NCI-H2107 treated with DMSO at 0.1 percent for 48 hours (cell line): ENCODE results near the gene MSI1.
A peak's percentile ranks its signal among the peaks of the same experiment; 100 is the strongest.

Experiments
- DNase-seq: peaks from one replicate; lab custom pipeline; 2025; ENCODE audit not compliant: unreplicated experiment; lab: John Stamatoyannopoulos, UW

The MSI1 gene

DNA sequence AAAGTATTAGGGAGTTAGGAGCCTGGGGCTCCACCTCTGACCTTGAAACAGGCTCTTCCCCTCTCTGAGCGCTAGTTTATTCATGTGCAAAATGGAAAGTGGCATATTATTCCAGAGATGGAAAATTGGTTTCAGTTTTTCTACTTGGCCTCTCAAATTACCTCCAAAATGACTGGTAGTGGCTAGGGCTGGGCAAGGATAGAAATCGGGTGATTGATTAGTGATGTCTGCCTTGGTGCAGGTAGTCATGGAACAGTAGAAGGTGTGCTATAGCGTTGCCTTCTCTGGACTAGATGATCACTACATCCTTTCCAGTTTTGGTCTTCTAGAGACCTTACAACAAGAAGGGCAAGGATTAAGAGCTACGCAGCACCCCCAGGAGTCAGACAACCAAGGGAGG lies 8.6 kb upstream of the MSI1 start:
- no peak for DNase-seq

DNA sequence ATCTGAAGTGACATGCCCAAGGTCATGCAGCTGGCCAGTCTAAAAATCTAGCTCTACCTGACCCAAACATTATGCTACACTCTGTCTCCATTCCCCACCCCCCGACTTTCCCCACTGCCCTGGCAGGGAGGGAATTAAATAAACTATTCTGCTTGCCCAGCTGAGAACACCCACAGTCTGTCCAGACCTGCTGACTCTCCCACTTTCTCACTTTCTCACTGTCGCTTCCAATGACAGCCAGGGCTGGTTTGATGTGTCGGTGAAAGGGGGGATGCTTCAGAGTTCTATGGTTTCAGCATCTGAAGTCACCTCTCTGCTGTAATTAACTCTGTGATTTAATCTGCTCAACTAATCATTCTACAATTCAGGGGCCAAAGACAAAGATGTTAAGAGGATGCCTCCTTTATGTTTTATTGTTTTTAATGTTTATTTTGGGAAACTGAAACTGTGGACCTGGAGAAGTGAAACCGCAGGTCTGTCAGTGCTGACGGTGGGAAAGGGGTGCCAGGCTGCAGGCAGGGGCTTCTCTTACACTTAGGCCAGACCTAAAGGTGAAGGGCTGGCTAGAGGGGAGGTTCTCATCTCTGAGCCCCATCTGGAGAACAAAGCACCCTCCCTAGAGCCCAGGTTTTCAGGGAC lies 8.1 kb upstream of the MSI1 start:
- no peak for DNase-seq

DNA sequence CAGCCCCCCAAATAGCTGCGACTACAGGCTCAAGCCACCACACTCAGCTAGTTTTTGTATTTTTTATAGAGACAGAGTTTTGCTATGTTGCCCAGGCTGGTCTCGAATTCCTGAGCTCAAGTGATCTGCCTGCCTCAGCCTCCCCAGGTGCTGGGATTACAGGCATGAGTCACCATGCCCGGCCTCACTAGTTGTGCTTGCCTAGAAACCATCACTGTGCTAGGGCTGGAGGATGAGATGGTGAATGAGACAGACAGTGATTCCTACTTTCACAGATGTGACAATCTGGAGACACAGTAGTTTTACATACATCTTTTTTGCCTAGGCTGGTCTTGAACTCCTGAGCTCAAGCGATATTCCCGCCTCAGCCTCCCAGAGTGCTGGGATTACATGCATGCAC lies 7.5 kb upstream of the MSI1 start:
- no peak for DNase-seq

DNA sequence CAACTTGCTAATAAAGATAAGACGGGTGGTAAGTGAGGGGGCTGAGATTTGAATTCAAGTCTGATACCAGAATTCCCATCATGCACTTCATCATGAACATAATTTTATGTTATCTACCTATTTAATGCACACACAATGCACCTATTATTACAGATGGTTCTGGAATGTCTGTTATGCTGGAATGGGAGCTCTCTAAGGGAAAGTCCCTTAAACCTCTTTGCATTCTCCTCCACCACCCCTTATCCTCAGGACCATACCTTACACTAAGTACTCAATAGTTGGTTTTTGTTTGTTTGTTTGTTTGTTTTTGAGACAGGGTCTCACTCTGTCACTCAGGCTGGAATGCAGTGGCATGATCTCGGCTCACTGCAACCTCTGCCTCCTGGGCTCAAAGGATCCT lies 7.0 kb upstream of the MSI1 start:
- DNase-seq: no peak

DNA sequence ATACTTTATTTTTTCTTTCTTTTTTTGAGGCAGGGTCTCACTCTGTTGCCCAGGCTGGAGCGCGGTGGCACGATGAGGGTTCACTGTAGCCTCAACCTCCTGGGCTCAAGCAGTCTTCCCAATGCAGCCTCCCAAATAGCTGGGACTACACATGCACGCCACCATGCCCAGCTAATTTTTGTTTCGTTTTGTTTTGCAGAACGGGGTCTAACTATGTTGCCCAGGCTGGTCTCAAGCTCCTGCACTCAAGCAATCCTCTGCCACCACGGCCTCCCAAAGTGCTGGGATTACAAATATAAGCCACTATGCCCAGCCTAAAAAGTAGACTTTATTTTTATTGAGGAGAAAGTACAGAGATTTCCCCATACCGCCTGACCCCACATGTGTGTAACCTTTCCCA lies 4.7 kb upstream of the MSI1 start:
- DNase-seq: no peak

DNA sequence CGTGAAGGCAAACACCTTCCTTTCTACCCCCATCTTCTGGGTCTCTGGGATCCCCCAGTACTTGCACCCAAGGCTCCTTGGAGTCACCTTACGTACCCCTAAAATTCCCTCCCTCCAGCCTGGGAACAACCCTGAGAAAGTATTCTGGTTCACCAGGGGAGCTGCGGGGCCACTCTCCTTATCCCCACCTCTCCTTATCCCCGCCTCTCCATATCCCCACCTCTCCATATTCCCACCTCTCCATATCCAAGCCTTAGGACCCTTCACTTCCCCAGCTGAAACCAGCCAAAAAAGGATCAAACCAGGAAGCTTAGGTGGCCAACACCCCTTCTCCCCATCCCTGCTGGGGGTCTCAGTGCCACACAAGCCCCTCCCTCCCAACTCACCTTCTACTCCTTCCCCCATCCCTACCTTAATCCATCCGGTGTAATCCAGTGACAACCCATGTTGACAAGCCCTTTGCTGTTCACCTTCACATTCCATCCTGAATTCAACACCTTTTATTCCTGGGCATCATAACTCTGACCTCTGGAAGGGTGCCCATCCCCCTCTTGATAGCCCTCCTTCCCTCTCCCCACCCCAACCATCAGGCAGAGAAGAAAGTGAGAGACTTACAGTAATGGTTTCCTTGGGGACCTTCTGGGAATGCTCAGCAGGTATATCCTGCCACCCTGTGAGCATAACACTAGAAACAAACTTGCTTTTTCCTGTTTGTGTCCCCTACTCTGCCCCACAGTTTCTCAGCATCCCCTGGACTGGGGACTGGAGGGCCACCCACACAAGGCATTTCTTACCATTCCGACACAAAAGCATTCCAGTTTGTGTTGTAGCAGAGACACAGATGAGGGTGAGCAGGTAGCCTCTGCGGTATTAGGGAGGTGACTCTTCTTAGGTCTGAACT lies 1.6 kb upstream of the MSI1 start:
- no peak for DNase-seq

DNA sequence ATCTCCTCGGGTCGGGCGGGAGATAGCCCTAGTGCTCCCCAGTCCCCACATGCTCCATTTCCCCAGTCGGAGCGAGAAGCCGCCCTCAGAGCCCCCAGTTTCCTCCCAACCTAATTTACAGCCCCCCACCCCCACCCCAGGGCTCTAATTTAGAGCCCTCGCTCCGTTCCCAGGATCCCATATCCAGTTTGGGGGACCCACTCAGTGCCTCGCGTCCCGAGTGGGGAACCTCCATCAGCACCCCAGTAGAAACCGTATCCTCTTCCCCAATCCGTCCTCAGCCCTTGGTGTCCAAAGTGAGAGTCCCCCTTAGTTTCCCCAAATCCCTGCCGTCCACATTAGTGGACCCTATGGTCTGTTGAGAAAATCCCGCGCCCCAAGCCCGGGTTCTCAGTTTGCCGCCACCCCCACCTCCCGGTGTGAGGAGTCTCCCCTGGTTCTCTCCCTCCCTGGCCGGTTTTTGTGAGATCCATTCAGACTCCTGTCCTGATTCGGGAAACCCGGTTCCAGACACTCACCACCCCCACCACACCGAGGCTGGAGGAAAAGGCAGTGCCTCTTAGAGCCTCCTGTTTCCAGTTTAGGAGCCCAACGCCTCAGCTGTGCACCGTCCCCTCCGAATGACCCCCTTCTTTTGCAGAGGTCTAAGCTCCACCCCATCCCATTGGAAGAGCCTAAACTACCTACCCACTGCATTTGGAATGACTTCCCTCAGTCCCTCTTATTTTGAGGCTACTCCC lies 809 bp upstream of the MSI1 start:
- no peak for DNase-seq

DNA sequence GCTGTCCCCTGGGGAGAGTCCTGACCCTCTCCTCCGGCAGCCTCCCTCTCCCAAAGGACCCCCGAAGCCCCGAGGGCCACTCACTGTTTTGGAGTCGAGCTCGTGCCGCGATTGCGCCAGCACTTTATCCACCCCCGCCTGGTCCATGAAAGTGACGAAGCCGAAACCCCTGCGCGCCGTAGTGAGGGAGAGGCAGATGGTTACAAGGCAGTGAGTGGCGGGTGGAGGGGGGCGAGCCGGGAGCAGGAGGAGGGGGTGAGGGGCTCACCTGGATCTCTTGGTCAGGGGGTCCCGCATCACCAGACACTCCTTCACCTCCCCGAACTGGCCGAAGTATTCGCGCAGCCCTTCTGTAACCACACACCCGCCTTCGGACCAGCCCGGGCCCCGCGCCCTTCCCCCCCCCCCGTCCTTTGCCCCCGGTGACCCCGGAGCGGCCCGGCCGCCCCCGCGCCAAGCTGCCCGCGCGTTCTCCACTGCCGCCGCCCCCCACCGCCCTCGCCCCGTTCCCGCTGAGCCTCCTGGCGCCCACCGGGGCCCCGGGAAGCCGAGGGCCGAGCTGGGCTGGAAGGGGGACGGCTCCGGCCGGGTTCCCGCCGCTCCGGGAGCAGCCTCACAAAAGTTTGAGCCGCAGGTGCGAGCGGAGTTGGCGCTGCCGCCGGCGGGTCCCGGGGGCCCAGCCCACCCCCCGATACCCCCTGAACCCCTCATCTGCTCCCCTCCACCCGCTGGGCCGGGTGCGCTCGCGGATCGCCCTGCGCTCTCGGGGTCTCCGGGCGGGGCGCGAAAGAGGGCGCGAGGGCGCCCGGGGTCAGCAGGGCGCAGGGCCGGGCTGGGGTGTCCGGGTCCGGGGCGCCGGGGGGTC lies 808 bp downstream of the MSI1 start:
- no peak for DNase-seq

DNA sequence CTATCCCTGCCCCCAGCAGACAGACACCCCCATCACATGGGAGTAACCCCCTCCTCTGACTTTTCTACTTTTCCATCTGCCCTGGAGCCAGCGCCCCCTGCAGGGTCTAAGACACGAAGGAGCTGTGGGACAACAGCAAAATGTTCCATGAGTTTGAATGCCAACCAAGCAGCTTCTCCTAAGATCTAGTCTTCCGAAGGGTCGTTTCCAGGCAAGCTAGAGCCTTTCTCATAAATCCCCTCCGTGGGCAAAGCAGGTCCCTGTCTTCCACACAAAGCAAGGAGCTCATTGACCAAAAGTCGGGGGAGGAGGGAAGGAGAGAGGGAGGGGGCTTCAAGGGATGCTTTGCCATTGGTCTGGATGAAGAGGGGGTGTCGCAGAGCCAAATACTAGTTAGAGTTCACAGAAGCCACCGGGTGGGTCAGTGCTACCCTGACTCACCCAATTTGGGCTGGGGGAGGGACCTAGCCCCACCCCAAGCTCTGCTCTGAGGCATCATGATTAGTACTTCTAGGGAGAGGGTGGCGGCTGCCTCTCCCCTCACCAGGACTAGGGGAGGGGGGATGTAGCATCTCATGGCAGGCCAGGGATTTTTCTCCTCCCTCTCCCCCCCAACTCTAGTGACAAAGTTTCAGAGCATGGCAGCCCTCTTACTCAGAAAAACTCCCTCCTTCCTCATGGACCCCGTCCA lies 1.6 kb downstream of the MSI1 start:
- DNase-seq: peak; percentile 33

DNA sequence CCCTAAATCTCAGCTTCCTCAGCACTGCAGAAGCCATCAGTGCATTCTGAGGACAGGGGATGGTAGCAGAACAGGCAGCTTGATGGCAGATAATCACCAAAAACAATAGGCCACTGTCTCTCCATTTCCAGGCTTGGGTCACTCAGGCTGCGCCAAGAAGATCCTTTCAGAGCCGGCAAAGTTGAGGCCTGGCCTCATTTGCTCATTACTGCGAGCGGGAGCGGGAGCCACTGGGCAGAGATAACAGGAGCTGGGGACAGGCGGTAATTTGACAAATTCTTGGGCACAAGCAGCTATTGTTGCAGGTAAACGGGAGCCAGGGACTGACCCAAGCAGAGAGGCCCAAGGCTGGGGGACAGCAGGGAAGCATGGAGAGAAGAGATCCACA lies 2.1 kb downstream of the MSI1 start:
- no peak for DNase-seq

DNA sequence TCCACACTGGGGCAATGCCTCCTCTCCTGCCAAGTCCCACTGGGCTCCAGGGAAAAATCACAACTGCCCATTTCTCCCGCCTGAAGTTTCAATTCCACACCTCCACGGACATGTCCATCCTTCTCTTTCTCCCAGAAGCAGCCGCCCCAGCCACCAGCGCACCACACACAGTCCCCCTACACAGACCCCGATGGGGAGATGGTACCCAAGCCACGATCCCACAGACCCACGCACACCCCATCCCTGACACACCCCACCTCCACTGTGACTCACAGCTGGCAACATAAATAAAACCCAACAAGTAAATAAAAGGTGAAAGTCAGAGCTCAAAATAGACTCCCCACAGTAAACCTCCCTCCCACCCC lies 2.6 kb downstream of the MSI1 start:
- no peak for DNase-seq

DNA sequence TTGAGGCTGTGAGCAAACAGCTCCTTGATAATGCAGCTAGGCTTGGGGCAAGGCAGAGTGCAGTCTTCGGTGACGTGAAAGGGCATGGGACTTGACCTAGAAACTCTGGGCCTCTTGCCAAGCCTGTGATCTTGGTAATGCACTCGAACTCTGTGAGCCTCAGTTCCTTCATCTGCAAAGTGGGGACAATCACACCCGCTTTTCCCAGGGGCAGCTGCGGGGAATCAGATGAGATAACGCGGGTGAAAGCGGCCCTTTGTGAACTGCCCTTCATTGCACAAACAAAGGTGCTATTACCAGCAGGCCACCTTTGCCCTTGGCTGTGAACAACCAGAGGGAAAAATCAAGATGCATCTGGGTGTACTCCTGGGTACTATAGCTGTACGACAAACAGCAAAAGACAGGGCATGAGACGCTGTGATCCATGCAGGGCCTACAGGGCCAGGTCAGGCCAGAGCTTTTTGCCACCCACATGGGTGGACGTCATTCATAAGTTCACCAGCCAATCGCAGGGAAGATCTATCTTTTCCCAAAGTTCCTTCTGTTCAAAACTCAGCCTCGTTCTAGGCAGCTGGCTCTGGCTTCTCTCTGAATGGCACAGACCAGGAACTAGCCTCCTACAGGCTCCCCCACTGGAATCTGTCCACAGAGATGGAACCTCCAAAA lies 3.2 kb downstream of the MSI1 start:
- no peak for DNase-seq

DNA sequence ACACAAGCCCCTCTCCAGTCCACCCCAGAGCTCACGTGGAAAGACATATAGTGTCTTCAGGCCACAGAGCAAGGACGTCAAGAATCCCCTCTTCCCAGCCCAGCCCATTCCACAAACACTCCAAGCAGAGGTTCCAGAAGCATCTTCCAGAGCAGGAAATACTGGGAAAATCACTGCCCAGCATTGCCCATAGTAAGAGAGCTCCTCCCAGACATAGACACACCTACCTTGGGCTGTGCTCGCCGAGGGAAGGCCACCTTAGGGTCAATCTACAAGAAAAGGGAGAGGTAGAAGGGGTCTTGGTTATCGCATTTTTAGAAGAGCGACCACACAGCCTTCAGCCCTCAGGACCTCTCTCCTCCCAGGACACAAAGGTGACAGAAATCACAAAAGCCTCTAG lies 4.5 kb downstream of the MSI1 start:
- no peak for DNase-seq

DNA sequence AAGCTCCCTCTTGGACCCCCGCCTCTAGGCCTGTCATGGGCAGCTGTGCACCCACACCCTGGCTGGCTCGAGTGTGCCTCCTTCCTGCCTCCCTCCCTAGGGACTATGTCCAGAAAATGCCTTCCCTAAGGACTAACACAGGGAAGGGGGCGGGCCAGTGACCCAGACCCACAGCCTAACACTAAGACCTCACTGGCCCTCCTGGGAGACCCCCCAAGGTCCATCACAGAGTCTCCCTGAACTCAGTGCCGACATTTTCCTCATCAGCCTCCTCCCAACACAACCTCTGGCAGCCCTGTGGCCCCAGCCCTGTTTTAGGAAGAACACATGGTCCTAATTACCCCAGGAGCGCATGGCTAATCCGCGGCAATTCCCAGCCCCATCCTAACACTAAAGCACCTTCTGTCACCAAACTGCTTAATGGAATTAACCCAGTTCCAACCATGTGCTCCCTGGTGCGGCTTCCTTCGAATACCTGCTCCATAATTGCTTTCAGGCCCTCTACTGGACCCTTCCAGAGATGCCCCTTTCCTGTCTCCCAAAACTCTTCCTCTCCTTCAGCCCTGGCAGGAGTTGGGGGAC lies 5.6 kb downstream of the MSI1 start:
- DNase-seq: no peak

DNA sequence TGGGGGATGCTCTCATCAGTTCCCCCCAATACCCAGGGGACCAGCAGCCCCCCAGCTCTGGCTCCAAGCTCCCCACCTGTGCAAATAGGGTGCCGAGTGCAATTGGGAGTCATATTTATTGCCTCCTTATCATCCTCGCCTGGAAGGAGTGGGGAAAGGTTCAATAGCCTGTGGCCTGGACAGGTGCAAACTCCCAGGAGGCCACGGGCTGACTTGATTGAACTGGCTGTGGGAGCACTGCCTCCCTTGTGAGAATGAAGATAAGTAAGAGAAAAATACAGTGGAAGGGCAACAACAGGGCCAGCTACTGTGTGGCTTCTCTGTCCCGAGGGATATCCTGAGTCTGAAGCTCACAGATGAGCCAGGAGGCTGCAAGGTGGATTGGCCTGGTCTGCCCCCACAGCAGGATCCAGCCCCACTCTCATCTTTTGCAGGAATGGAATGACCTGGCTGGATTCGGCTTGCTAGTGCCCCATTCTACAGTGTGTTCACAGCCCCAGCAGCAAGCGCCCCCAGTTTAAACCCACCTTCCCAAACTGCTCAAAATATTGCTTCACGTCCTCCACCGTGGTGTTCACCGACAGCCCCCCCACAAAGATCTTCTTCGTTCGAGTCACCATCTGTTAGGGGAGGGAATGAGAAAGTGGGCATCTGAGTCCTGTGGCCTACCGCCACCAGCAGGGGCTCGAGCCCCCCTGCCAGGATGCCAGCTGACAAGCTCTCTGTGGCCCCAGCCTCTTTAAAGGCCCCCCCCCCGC lies 6.3 kb downstream of the MSI1 start:
- peak; percentile 80 for DNase-seq

DNA sequence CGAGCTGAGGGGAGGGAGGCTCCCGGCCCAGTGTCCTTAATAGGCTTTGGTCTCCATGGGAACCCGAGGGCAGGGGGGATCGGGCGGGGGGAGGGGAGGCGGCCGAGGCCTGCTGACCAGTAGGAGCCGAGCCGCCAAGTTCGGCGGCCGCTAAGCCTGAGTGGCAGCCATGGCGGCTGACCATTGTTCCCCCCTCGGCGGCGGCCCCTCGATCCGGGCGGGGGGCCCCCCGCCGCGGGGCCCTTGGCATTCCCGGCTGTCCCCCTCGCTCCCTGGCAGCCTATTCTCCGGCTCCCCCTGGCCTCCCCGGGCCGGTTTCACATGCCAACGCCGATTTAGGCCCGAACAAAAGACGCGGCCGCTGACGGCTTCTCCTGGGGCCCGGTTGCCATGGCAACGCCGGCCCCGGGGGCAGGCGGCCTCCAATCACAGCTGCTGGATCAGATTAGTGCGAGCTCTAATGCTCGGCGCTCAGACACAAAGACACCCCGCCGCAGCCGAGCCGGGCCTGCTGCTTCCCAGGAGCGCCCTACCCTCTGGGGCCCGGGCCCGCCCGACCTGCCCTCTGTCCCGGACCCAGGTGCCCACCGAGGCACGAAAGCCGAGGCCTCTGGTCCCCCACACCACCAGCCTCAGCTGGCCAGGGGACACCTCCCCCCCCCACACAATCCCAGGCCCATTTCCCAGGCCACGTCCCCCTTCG lies 7.3 kb downstream of the MSI1 start:
- DNase-seq: peak; percentile 93

DNA sequence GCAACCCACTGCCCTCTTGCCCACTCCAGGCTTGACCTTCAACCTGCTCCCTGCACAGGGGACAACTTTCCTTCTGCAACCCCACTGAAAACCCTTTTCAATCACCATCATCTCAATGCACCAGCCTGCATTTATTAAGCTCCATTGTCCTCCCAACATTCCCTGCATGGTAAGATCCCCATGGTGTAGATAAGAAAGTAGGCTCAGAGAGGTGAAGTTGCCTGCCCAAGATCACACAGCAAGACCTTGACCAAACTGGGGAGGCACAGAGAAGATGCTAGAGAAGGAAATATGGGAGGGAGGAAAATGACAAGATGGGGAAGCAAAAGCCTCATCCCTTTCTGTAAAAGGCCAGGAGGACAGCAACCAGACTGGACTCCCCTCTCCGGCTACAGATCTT lies 9.8 kb downstream of the MSI1 start:
- no peak for DNase-seq

DNA sequence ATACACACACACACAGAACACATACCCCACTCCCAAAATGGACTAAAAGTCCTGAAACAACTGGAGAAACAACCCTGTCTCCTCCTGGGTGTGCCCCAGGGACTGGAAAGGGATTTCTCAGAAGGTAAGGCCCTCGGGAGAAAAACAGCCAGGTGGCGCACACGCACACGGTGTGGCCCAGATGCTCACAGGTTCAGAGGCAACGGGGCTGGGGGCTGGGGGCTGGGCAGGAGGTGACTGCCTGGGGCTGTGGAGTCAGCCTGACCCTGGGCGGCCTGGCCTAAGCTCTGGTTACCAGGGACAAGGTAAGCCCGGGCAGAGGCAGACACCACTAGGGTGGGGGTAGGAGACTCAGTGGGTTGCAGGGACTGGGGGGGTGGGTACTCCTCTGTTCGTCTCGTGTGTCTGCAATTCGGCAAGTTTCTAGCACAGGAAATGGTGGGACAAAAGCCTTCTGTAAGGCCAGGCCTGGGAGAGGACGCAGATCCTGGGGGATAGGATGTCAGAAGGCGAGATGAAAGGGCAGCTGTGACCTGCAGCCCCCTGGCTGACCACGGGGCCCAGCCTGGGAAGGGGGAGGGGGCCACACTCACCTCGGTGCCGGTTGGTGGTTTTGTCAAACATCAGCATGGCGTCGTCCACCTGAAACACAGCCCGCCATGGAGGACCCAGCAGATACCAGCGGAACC lies 10.4 kb downstream of the MSI1 start:
- DNase-seq: no peak
